CD4-positive, alpha-beta T cell (primary cell): ENCODE measurements around the gene CSTF2. TPM values are rescaled to one million over a fixed set of nuclear protein-coding genes. Genes with fewer than 3 reads are reported as not detected.

Experiments used
- ATAC-seq: fragments of 200-7000 bp; cut with Tn5 transposase; one replicate; pipeline ENCODE4 v1.10.0; 2022; ENCODE audit warnings: mild to moderate bottlenecking; ENCODE audit not compliant: poor library complexity
- CTCF ChIA-PET: fragments of 350-600 bp; sonication (Branson Sonifier 250); formaldehyde crosslinking; loops from one replicate; lab custom pipeline; 2021; ENCODE audit warnings: antibody characterized with exemption, inconsistent platforms; lab: Charles Lee
- POLR2A ChIA-PET: fragments of 350-600 bp; sonication (Branson Sonifier 250); formaldehyde crosslinking; loops from one replicate; lab custom pipeline; 2021; ENCODE audit warnings: antibody characterized with exemption, inconsistent platforms; lab: Charles Lee
- DNase-seq, 14 experiments: peaks; one replicate each; pipeline ENCODE4 v3.0.0-alpha.2; 2013 to 2020; ENCODE audit warnings: mixed read lengths in 2 of 14
- H3K27ac ChIP-seq, 2 donors: one replicate each; pipeline versions ENCODE4 v1.5.1 to v1.7.0; 2013; ENCODE audit warnings: low read length in 2 of 2, low read depth in 1 of 2, mild to moderate bottlenecking in 1 of 2
- H3K27me3 ChIP-seq, 2 experiments: 1 replicate in 1 of 2; 2 replicates in 1 of 2; pipeline versions ENCODE4 v1.6.1 to v1.7.0; 2013; ENCODE audit warnings: low read length in 2 of 2, control low read depth in 1 of 2, mild to moderate bottlenecking in 1 of 2, moderate library complexity in 1 of 2; ENCODE audit not compliant: insufficient read depth in 2 of 2, control insufficient read depth in 1 of 2
- H3K36me3 ChIP-seq: one replicate; pipeline ENCODE4 v1.6.1; 2013; ENCODE audit warnings: low read length, control low read depth; ENCODE audit not compliant: insufficient read depth
- H3K4me1 ChIP-seq: one replicate; pipeline ENCODE4 v1.6.1; 2013; ENCODE audit warnings: low read length, control low read depth; ENCODE audit not compliant: insufficient read depth
- H3K4me3 ChIP-seq: one replicate; pipeline ENCODE4 v1.5.1; 2013; ENCODE audit warnings: mild to moderate bottlenecking, low read length, moderate library complexity
- H3K9me3 ChIP-seq, 2 experiments: 1 replicate in 1 of 2; 2 replicates in 1 of 2; pipeline versions ENCODE4 v1.6.1 to v1.7.0; 2013; ENCODE audit warnings: low read length in 2 of 2, mild to moderate bottlenecking in 2 of 2, control low read depth in 1 of 2, moderate library complexity in 1 of 2; ENCODE audit not compliant: control insufficient read depth in 1 of 2, insufficient read depth in 1 of 2
- H3K27ac Mint-ChIP-seq: one replicate; pipeline ENCODE4 v1.8.0; 2020; ENCODE audit warnings: mixed read lengths
- H3K27me3 Mint-ChIP-seq: one replicate; pipeline ENCODE4 v1.8.0; 2021; ENCODE audit warnings: mixed read lengths
- H3K36me3 Mint-ChIP-seq: one replicate; pipeline ENCODE4 v1.8.0; 2021; ENCODE audit warnings: low read depth, mixed read lengths
- H3K4me1 Mint-ChIP-seq: one replicate; pipeline ENCODE4 v1.8.0; 2021; ENCODE audit warnings: low read depth, mixed read lengths
- H3K4me3 Mint-ChIP-seq: one replicate; pipeline ENCODE4 v1.8.0; 2020; ENCODE audit warnings: mild to moderate bottlenecking, mixed read lengths
- H3K9me3 Mint-ChIP-seq: one replicate; pipeline ENCODE4 v1.8.0; 2020; ENCODE audit warnings: mixed read lengths
- intact Hi-C, 2 experiments: fragments of 100-400 bp; cut with DNase I in 1 of 2; cut with micrococcal nuclease in 1 of 2; formaldehyde crosslinking; loops; one replicate each; pipeline versions ENCODE4 v1.15.1 to v1.9.0; 2023 to 2025; cut with DNase I, micrococcal nuclease
- total RNA-seq, 174 experiments: library from RNA in 2 of 174; stranded (reverse) in 2 of 174; gene quantifications; one replicate each; pipeline ENCODE4 v1.2.3 and lab custom pipeline; 2021 to 2026
- TF ChIP-seq, protein P1 (sequence below): fragments of 200-600 bp; IDR thresholded peaks from one replicate; pipeline ENCODE4 v1.8.0; 2022; ENCODE audit warnings: antibody characterized with exemption, mild to moderate bottlenecking

The CSTF2 gene
- total RNA-seq, 2 experiments from 2014 or later: 8.3 to 10.1 TPM

DNA sequence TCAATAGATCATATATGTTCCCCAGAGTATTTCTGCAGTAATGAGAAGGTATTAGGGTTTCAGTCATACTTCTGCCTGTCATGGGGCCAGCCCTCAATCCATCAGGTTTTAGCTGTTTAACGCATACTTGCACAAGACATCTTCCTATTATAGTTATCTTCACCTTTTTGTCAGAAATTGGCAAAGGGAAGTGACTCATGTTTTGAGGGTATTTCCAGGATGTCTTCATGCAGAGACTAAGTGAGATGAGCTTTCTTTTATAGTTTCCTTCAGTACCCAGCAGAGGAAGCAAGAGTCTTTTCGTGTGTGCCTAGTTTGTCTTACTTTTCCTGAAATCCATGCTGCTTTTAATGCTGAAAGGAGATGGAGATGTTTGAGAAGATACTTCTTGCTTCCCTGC is 9.5 kb downstream of the CSTF2 start:
- Histone ChIP-seq H3K4me3 (no peak overlapping the region), H3K9me3 (no peaks in the 10 kb centered on the region), H3K27me3 (no peaks in the 10 kb centered on the region), H3K27ac (peak overlapping the region; percentile 21 to 76), H3K36me3 (peaks cover 60% of the 10 kb centered on the region), H3K4me1 (peaks cover 10% of the 10 kb centered on the region)
- ChIA-PET POLR2A (interaction anchor here (1.5 kb wide), 1 partner anchor 9 kb away, joined by 5 read pairs; the partner anchor contains the start of gene CSTF2), CTCF (interaction anchor here (2.4 kb wide), 1 partner anchor 61 kb away, joined by 8 read pairs; no protein-coding TSS in a partner anchor)
- Mint-ChIP-seq H3K27me3 (no peaks in the 10 kb centered on the region), H3K36me3 (peaks cover 75% of the 10 kb centered on the region), H3K4me3 (peak overlapping the region; percentile 70), H3K27ac (peak overlapping the region; percentile 90), H3K9me3 (no peaks in the 10 kb centered on the region), H3K4me1 (peaks cover 20% of the 10 kb centered on the region)
- ATAC-seq: peak; percentile 82
- peak in 3 of 14 experiments; percentile 62 to 72 (median 67) for DNase-seq
- TF ChIP-seq, protein P1, sequence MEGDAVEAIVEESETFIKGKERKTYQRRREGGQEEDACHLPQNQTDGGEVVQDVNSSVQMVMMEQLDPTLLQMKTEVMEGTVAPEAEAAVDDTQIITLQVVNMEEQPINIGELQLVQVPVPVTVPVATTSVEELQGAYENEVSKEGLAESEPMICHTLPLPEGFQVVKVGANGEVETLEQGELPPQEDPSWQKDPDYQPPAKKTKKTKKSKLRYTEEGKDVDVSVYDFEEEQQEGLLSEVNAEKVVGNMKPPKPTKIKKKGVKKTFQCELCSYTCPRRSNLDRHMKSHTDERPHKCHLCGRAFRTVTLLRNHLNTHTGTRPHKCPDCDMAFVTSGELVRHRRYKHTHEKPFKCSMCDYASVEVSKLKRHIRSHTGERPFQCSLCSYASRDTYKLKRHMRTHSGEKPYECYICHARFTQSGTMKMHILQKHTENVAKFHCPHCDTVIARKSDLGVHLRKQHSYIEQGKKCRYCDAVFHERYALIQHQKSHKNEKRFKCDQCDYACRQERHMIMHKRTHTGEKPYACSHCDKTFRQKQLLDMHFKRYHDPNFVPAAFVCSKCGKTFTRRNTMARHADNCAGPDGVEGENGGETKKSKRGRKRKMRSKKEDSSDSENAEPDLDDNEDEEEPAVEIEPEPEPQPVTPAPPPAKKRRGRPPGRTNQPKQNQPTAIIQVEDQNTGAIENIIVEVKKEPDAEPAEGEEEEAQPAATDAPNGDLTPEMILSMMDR: no peak
- intact Hi-C loops: loop anchor here in 1 of 2 experiments (10.0 kb wide), 1 partner anchor 205 kb away; no protein-coding TSS in a partner anchor

DNA sequence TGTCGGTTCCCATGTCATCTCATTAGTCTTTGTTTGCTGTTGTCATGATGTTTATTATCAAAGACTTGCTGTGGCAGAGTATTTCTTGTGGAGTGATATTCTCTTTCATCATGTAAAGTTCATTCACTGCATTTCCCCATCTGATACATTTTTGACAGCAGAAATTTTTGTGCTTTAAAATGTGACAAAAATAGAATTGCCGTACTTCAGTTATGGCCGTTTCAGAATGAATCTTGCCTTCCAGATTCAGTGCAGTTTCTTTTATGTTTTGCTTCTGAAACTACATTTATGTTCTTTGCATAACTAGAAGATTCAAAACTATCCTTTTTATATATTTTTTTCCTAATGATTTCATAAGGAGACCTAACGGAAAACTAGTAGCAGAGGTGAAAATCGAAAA is 10.0 kb downstream of the CSTF2 start:
- TF ChIP-seq, protein P1: no peak
- ChIA-PET CTCF (interaction anchor here (2.4 kb wide), 1 partner anchor 61 kb away, joined by 8 read pairs; no protein-coding TSS in a partner anchor), POLR2A (no interaction called here)
- Histone ChIP-seq H3K36me3 (peaks cover 62% of the 10 kb centered on the region), H3K27ac (peak overlapping the region; percentile 21 to 76), H3K4me1 (peaks cover 10% of the 10 kb centered on the region), H3K9me3 (no peaks in the 10 kb centered on the region), H3K27me3 (no peaks in the 10 kb centered on the region), H3K4me3 (no peak overlapping the region)
- DNase-seq: no peak
- Mint-ChIP-seq H3K9me3 (no peaks in the 10 kb centered on the region), H3K4me3 (peak overlapping the region; percentile 70), H3K27me3 (no peaks in the 10 kb centered on the region), H3K27ac (peak overlapping the region; percentile 90), H3K36me3 (peaks cover 72% of the 10 kb centered on the region), H3K4me1 (peaks cover 20% of the 10 kb centered on the region)
- intact Hi-C loops: loop anchor here in 1 of 2 experiments (10.0 kb wide), 1 partner anchor 205 kb away; no protein-coding TSS in a partner anchor
- peak; percentile 14 for ATAC-seq

DNA sequence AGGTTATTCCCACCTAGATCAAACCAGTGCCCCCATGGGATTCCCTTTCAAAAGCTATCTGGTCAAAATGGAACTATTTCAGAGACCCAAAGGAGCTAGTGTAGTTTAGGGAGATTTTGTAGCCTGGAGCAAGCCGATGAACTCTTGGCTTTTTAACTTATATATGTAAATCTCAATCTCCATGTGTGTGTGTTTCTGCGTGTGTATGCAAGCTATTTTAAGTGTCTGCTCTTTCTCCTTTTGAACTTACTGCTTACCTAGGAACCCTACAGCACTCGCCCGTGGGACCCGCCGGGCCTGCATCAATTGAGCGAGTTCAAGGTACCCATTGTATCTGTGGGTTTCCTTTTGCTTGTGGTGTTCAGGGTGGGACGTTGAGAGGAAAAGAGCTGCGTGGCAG is 10.4 kb downstream of the CSTF2 start:
- POLR2A ChIA-PET: interaction anchor here (1.7 kb wide), 1 partner anchor 10 kb away, joined by 5 read pairs; the partner anchor contains the start of gene CSTF2
- no peak overlapping the region for H3K4me3 ChIP-seq
- H3K9me3 ChIP-seq: no peaks in the 10 kb centered on the region
- Mint-ChIP-seq H3K36me3 (peaks cover 72% of the 10 kb centered on the region), H3K9me3 (no peaks in the 10 kb centered on the region), H3K27me3 (no peaks in the 10 kb centered on the region), H3K4me3 (peak overlapping the region; percentile 62), H3K27ac (peak overlapping the region; percentile 90), H3K4me1 (peaks cover 20% of the 10 kb centered on the region)
- intact Hi-C loops: loop anchor here in 1 of 2 experiments (10.0 kb wide), 1 partner anchor 204 kb away; no protein-coding TSS in a partner anchor
- CTCF ChIA-PET: interaction anchor here (2.4 kb wide), 1 partner anchor 62 kb away, joined by 8 read pairs; no protein-coding TSS in a partner anchor
- TF ChIP-seq, protein P1: no peak
- no peaks in the 10 kb centered on the region for H3K27me3 ChIP-seq
- H3K4me1 ChIP-seq: peaks cover 10% of the 10 kb centered on the region
- H3K36me3 ChIP-seq: peaks cover 61% of the 10 kb centered on the region
- H3K27ac ChIP-seq: peak overlapping the region in 1 of 2 donors; percentile 76
- peak in 3 of 14 experiments; percentile 7 to 15 (median 12) for DNase-seq
- ATAC-seq: no peak
